DND-41 (cell line): Measurements from ENCODE around the gene BMERB1.
"Not testable (repeated sequence)": the region's sequence is repeated elsewhere in the genome, so short reads cannot be mapped to it uniquely, and the experiment has no call there.

Source experiments
- ATAC-seq: fragments of 200-7000 bp; cut with Tn5 transposase; 3 replicates; pipeline ENCODE4 v1.9.1; 2021; ENCODE audit warnings: low read depth; ENCODE audit not compliant: insufficient read depth
- DNase-seq: peaks from one replicate; pipeline ENCODE4 v3.0.0-alpha.2; 2020
- H2AFZ ChIP-seq: 2 replicates; pipeline ENCODE4 v1.6.0; 2012; ENCODE audit warnings: low read depth, low read length
- H3K27ac ChIP-seq: 2 replicates; pipeline ENCODE4 v1.5.1; 2012; ENCODE audit warnings: low read length, inconsistent platforms
- H3K27me3 ChIP-seq: fragments of 200-600 bp; sonication (generic); 2 replicates; pipeline ENCODE4 v1.6.0; 2012; ENCODE audit warnings: low read length, mild to moderate bottlenecking, inconsistent platforms; ENCODE audit not compliant: insufficient read depth, poor library complexity
- H3K36me3 ChIP-seq: 2 replicates; pipeline ENCODE4 v1.5.1; 2012; ENCODE audit warnings: low read length, inconsistent platforms; ENCODE audit not compliant: insufficient read depth
- H3K4me1 ChIP-seq: 2 replicates; pipeline ENCODE4 v1.5.1; 2012; ENCODE audit warnings: mild to moderate bottlenecking, low read length; ENCODE audit not compliant: insufficient read depth
- H3K4me2 ChIP-seq: 2 replicates; pipeline ENCODE4 v1.6.0; 2012; ENCODE audit warnings: mild to moderate bottlenecking, moderate library complexity, low read length, inconsistent platforms; ENCODE audit not compliant: insufficient read depth
- H3K4me3 ChIP-seq, 2 experiments: fragments of 200-600 bp in 1 of 2; shearing (Covaris generic) in 1 of 2; 2 replicates each; pipeline ENCODE4 v1.5.1; 2012 to 2016; ENCODE audit warnings: inconsistent platforms in 2 of 2, low read length in 2 of 2, mild to moderate bottlenecking in 2 of 2, low read depth in 1 of 2, moderate library complexity in 1 of 2
- H3K79me2 ChIP-seq: 2 replicates; pipeline ENCODE4 v1.6.0; 2012; ENCODE audit warnings: low read length, inconsistent platforms; ENCODE audit not compliant: insufficient read depth
- H3K9ac ChIP-seq: 2 replicates; pipeline ENCODE4 v1.6.0; 2012; ENCODE audit warnings: low read depth, mild to moderate bottlenecking, inconsistent platforms, low read length, moderate library complexity
- H3K9me3 ChIP-seq: 2 replicates; pipeline ENCODE4 v1.5.1; 2012; ENCODE audit warnings: low read length, moderate library complexity, mild to moderate bottlenecking, inconsistent platforms; ENCODE audit not compliant: insufficient read depth, severe bottlenecking
- H4K20me1 ChIP-seq: 2 replicates; pipeline ENCODE4 v1.6.0; 2012; ENCODE audit warnings: low read length; ENCODE audit not compliant: insufficient read depth
- CTCF ChIP-seq: IDR thresholded peaks from 2 replicates; pipeline ENCODE4 v1.5.1; 2012; ENCODE audit warnings: borderline replicate concordance, low read length, moderate library complexity, mild to moderate bottlenecking; ENCODE audit not compliant: poor library complexity, severe bottlenecking; ENCODE audit errors: extremely low read depth
- EZH2 ChIP-seq: IDR thresholded peaks from 3 replicates; pipeline ENCODE4 v1.6.1; 2012; ENCODE audit warnings: borderline replicate concordance, low read depth, mild to moderate bottlenecking, moderate library complexity, low read length, inconsistent platforms; ENCODE audit not compliant: severe bottlenecking

The BMERB1 gene

DNA sequence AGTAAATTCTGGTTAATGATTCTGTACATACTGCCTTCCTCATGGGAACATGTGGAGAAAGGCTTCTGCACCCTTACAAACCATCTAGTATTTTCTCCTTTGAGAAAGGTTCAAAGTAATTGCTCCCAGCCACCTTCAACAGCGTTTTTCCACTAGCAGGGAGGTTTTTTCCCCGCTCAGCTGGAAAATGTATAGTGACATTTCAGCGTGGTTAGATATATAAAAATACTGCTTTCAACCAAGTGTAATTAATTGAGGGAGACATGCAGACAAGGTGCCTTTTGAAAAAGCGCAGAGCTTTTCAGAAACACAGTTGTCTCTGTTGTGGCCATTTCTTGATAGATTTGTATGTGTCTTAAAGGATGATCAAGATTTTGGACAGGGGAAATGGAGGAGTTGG is 5.1 kb downstream of the BMERB1 start:
- Histone ChIP-seq H3K9me3 (no peaks in the 10 kb centered on the region), H3K4me2 (no peak overlapping the region), H3K4me3 (no peak overlapping the region), H4K20me1 (no peaks in the 10 kb centered on the region), H2AFZ (no peak overlapping the region), H3K9ac (no peak overlapping the region), H3K4me1 (no peaks in the 10 kb centered on the region), H3K27ac (no peak overlapping the region), H3K27me3 (peaks cover 10% of the 10 kb centered on the region), H3K79me2 (no peaks in the 10 kb centered on the region), H3K36me3 (no peaks in the 10 kb centered on the region)
- DNase-seq (no peak), ATAC-seq (no peak)
- TF ChIP-seq EZH2 (no peak), CTCF (no peak)

- TF ChIP-seq CTCF (no peak), EZH2 (no peak)
- no peaks in the 10 kb centered on the region for H4K20me1 ChIP-seq
- no peaks in the 10 kb centered on the region for H3K79me2 ChIP-seq
- peaks cover 10% of the 10 kb centered on the region for H3K27me3 ChIP-seq
- H3K4me2 ChIP-seq: no peak overlapping the region
- H2AFZ ChIP-seq: no peak overlapping the region
- no peaks in the 10 kb centered on the region for H3K4me1 ChIP-seq
- H3K36me3 ChIP-seq: no peaks in the 10 kb centered on the region
- DNase-seq (no peak), ATAC-seq (no peak)
- H3K9ac ChIP-seq: no peak overlapping the region
- no peak overlapping the region for H3K4me3 ChIP-seq
- peaks cover 6% of the 10 kb centered on the region for H3K9me3 ChIP-seq
- no peak overlapping the region for H3K27ac ChIP-seq
Measured at GRCh38 chr16:15440852-15441251, 6.5 kb downstream of the BMERB1 start.

DNA sequence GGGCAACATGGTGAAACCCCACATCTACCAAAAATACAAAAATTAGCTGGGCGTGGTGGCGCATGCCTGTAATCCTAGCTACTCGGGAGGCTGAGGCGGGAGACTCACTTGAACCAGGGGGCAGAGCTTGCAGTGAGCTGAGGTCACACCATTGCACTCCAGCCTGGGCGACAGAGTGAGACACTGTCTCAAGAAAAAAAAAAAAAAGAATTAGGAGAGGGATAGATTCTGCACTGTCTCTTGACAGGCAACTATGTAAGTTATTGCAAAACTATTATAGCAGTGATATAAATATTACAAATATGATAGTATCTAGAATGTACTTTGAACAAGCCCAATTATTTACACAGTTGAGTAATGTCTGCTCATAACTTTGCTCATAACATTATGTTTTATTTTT is 7.8 kb downstream of the BMERB1 start:
- H3K4me3 ChIP-seq, DNase-seq, H3K4me1 ChIP-seq, H3K27me3 ChIP-seq, H3K27ac ChIP-seq, H2AFZ ChIP-seq, H3K36me3 ChIP-seq, H3K4me2 ChIP-seq, ATAC-seq, H3K79me2 ChIP-seq, H4K20me1 ChIP-seq, H3K9ac ChIP-seq, H3K9me3 ChIP-seq: not testable (repeated sequence)

- no peak overlapping the region for H2AFZ ChIP-seq
- ATAC-seq (no peak), DNase-seq (no peak)
- TF ChIP-seq CTCF (no peak), EZH2 (no peak)
- peaks cover 6% of the 10 kb centered on the region for H3K9me3 ChIP-seq
- H3K36me3 ChIP-seq: no peaks in the 10 kb centered on the region
- H3K4me3 ChIP-seq: no peak overlapping the region
- H3K27ac ChIP-seq: no peak overlapping the region
- H3K4me1 ChIP-seq: no peaks in the 10 kb centered on the region
- no peak overlapping the region for H3K4me2 ChIP-seq
- peaks cover 10% of the 10 kb centered on the region for H3K27me3 ChIP-seq
- no peaks in the 10 kb centered on the region for H3K79me2 ChIP-seq
- H3K9ac ChIP-seq: no peak overlapping the region
- H4K20me1 ChIP-seq: no peaks in the 10 kb centered on the region
Measured at GRCh38 chr16:15443753-15444152, 9.4 kb downstream of the BMERB1 start.
